GM12801 (cell line): ENCODE data around the gene PDCD4.

ENCODE experiments used
- TF ChIP-seq, protein P1 (sequence below): IDR thresholded peaks from one replicate; pipeline ENCODE4 v1.5.1; 2011; ENCODE audit warnings: control low read depth; ENCODE audit not compliant: insufficient read length; ENCODE audit errors: extremely low read depth

Gene PDCD4

GRCh38 chr10:110872145-110872983, 636 bp downstream of the PDCD4 start:
- TF ChIP-seq, protein P1, sequence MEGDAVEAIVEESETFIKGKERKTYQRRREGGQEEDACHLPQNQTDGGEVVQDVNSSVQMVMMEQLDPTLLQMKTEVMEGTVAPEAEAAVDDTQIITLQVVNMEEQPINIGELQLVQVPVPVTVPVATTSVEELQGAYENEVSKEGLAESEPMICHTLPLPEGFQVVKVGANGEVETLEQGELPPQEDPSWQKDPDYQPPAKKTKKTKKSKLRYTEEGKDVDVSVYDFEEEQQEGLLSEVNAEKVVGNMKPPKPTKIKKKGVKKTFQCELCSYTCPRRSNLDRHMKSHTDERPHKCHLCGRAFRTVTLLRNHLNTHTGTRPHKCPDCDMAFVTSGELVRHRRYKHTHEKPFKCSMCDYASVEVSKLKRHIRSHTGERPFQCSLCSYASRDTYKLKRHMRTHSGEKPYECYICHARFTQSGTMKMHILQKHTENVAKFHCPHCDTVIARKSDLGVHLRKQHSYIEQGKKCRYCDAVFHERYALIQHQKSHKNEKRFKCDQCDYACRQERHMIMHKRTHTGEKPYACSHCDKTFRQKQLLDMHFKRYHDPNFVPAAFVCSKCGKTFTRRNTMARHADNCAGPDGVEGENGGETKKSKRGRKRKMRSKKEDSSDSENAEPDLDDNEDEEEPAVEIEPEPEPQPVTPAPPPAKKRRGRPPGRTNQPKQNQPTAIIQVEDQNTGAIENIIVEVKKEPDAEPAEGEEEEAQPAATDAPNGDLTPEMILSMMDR = no peak

- TF ChIP-seq, protein P1 = no peak
These were observed 1.5 kb downstream of the PDCD4 start for GRCh38 chr10:110872984-110873923.

DNA sequence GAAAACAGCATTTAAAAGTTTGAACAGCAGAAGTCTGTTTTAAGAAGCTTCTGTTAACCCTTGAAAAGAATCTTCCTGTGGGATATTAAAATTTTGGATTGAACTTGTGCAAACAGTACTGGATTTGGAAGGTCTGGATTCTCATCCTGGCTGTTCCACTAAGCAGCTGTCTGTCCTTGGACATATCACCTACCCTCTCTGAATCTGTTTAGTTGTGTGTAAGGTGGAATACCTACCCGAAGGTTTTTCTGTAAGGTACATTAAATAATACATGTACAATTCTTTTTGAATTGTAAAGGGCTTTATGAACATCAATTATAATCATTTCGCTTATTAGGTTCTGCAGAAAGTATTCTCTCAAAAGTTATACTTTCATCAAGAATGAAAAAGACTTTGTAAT, 2.2 kb downstream of the PDCD4 start:
- TF ChIP-seq, protein P1 = no peak

DNA sequence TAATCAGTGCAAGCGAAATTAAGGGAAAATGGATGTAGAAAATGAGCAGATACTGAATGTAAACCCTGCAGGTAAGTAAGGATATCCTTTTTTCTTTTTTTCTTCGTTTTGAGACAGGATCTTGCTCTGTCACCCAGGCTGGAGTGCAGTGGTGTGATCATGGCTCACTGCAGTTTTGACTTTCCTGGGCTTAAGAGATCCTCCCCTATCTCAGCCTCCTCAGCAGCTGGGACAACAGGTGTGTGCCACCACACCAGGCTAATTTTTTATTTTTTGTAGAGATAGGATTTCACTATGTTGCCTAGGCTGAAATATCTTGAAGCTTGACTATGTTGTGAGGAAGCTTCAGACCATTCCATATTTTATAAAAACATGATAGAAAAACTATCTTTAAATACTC, 4.3 kb downstream of the PDCD4 start:
- TF ChIP-seq, protein P1 = no peak

DNA sequence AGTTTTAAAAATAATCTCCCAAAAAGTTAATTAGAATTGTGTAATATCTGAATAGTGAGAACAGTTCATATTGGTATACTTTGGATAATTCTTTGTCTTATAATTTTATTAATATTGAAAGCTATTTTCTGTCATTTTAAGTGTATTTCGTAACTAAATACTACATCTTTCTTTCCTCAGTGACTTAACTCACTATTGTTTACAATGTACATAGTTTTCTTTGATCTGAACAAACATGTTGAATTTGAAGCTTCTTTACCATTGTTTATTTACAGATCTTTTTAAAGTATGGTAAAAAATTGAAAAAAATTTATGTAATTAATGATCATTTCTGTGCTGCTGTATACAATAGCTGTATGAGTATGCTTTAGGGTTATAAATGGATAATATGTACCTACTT, 5.1 kb downstream of the PDCD4 start:
- TF ChIP-seq, protein P1 = no peak

DNA sequence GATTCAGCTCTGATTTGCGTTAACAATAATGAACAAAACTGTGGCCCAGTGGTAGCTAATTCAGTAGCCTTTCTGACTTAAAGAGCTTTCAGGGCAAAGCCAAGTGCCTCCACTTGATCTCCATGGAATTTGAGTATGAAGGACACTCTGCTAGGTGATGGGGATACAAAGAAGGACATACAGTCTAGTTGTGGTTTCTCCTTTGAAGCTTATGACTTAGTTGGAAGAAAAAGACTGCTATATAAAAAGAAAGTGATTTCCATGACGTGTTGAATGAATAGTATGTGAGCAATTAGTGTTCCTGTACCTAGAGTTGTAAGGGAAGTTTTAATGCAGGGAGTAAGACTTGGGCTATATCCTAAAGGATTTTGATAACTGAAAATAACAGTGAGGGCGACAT, 8.3 kb downstream of the PDCD4 start:
- TF ChIP-seq, protein P1 = no peak

DNA sequence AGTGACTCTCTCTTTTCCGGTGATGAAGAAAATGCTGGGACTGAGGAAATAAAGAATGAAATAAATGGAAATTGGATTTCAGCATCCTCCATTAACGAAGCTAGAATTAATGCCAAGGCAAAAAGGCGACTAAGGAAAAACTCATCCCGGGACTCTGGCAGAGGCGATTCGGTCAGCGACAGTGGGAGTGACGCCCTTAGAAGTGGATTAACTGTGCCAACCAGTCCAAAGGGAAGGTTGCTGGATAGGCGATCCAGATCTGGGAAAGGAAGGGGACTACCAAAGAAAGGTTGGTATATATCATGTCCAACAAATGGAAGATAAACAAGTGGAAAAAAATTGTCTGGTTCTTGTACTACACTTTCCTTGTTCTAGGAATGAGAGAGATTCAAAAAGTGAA, 9.5 kb downstream of the PDCD4 start:
- TF ChIP-seq, protein P1 = no peak
